ENCODE results near the gene RALGPS1. TPM values are rescaled to one million over a fixed set of nuclear protein-coding genes. Genes with fewer than 3 reads are reported as not detected.

The RALGPS1 gene
- total RNA-seq, 1 experiment from 2014 or later, result 28.5 TPM

DNA sequence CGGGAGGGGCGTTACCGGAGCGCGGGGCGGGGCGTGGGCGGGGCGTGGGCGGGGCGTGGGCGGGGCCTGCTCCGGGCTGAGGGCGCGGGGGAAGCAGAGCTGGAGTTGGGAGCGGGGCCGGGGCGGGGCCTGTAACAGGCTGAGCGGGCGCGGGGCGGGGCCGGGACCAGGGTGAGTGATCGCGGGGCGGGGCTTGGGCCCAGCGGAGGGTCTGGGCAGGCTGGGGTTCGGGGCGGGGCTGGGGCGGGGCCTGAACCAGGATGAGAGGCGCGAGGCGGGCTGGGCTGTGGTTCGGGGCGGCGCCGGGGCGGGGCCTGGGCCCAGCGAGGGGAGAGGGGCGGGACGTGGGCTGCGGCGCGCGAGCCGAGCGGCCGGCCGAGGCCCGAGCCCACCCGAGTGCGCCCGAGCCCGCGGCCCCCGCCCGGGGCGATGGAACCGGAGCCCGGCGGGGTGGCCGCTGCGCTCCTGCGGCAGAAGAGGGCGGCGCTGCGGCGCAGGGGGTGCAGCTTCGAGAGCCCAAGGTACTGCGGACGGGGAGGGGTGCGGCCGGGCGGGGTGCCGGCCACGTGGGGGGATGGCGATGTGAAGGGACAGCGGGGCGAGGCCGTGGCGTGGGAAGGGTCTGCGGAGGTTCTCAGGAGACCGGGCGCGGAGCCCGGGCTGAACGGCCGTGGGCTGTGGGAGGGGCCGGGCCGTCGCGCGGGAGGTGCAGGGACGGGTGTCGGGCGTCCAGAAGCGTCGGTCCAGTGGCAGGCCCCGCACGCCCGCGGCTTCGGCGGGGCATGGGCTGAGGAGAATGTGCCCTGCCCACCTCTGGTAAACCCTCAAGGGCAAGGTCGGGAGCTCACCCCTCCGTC, 310.5 kb downstream of the RALGPS1 start (continued):
- TF ChIP-seq FOXK1 (CRISPR knock-in tag; IDR thresholded peaks at IDR 0.05), result no peak
- peak; percentile 50; the same call in 1 of the 2 replicates for TF ChIP-seq MAX (CRISPR knock-in tag; IDR thresholded peaks at IDR 0.05)
- peak; percentile 66 for TF ChIP-seq USF2 (CRISPR knock-in tag; IDR thresholded peaks at IDR 0.05)
- TF ChIP-seq, protein P1, sequence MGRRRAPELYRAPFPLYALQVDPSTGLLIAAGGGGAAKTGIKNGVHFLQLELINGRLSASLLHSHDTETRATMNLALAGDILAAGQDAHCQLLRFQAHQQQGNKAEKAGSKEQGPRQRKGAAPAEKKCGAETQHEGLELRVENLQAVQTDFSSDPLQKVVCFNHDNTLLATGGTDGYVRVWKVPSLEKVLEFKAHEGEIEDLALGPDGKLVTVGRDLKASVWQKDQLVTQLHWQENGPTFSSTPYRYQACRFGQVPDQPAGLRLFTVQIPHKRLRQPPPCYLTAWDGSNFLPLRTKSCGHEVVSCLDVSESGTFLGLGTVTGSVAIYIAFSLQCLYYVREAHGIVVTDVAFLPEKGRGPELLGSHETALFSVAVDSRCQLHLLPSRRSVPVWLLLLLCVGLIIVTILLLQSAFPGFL (CRISPR knock-in tag; IDR thresholded peaks at IDR 0.05; ENCODE audit: borderline replicate concordance), result no peak; the same call in 1 of the 2 replicates
- TF ChIP-seq, protein P2, sequence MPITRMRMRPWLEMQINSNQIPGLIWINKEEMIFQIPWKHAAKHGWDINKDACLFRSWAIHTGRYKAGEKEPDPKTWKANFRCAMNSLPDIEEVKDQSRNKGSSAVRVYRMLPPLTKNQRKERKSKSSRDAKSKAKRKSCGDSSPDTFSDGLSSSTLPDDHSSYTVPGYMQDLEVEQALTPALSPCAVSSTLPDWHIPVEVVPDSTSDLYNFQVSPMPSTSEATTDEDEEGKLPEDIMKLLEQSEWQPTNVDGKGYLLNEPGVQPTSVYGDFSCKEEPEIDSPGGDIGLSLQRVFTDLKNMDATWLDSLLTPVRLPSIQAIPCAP (CRISPR knock-in tag; IDR thresholded peaks at IDR 0.05), result no peak
- 0 out of 2 replicates have a peak, but pooled peaks have one; percentile 19 for TF ChIP-seq ESRRA (CRISPR knock-in tag; IDR thresholded peaks at IDR 0.05; ENCODE audit: borderline replicate concordance)
- no peak for TF ChIP-seq KAT7 (CRISPR knock-in tag; IDR thresholded peaks at IDR 0.05; ENCODE audit: borderline replicate concordance)
- TF ChIP-seq NFE2L1 (CRISPR knock-in tag; IDR thresholded peaks at IDR 0.05), result 0 out of 2 replicates have a peak, but pooled peaks have one; percentile 19
- TF ChIP-seq MXD4 (CRISPR knock-in tag; IDR thresholded peaks at IDR 0.05; ENCODE audit: borderline replicate concordance), result no peak
- TF ChIP-seq RELA (CRISPR knock-in tag; IDR thresholded peaks at IDR 0.05; ENCODE audit: borderline replicate concordance), result no peak; the same call in 1 of the 2 replicates
- TF ChIP-seq ZNF121 (CRISPR knock-in tag; IDR thresholded peaks at IDR 0.05), result no peak
- no peak for TF ChIP-seq PRRX2 (CRISPR knock-in tag; IDR thresholded peaks at IDR 0.05)

DNA sequence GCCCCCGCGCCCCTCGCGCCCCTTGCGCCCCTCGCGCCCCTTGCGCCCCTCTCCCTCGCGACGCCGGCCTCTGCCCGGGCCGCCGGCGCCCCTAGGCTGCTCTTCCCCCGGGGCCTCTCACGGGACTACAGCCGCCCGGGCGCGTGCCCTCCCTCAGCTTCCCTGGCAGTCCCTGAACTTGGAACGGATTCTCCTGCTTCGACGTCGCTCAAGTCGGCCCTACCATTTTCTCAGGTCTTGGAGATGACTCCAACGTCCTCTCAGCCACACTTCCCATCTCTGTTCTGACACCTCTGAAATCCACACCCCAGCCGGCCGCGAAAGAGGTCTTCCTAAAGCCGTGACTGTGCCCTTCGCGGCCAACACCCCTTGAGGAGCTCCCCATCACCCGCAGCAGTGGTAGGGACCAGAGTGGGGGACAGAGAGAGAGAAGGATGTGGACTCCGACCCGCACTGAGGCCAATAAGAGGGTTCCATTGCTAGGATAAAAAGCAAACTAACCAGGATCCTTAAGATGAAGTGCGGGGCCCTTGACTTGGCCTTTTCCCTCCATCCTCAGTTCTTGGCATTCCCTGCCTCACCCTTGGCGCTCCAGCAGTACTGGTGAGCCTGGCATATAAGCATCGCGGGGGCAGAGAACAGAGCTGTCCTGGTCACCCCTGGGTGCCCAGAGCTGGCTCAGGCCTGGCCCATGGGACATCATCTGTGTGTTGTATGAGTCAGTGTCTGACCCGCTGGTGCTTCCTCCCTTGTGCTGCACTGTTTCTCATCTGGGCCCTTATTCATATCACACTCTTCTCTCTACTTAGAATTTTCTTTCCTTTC, 311.4 kb downstream of the RALGPS1 start:
- ChIA-PET POLR2A (interaction anchor here (0.6 kb wide), 1 partner anchor 198 kb away, joined by 3 read pairs; the partner anchor contains the start of gene ZNF79), CTCF (interaction anchor here (1.1 to 3.3 kb wide), 7 partner anchors 11 to 286 kb away, joined by 3 to 41 read pairs (median 11); no protein-coding TSS in a partner anchor)
- no peak overlapping the region for H3K27ac Mint-ChIP-seq
- peak overlapping the region; percentile 79 for H3K4me3 Mint-ChIP-seq
- H3K4me1 Mint-ChIP-seq, result peaks cover 20% of the 10 kb centered on the region
- no peaks in the 10 kb centered on the region for H3K36me3 Mint-ChIP-seq
- peaks cover 36% of the 10 kb centered on the region for H3K27me3 Mint-ChIP-seq (ENCODE audit: low read depth)
- TF ChIP-seq MAX (CRISPR knock-in tag; IDR thresholded peaks at IDR 0.05) (peak; percentile 12; the same call in 1 of the 2 replicates), NFE2L1 (CRISPR knock-in tag; IDR thresholded peaks at IDR 0.05) (no peak), ESRRA (CRISPR knock-in tag; IDR thresholded peaks at IDR 0.05; ENCODE audit: borderline replicate concordance) (0 out of 2 replicates have a peak, but pooled peaks have one; percentile 7)
- ATAC-seq (no peak), DNase-seq (ENCODE audit: low spot score) (no peak)
- no peaks in the 10 kb centered on the region for H3K9me3 Mint-ChIP-seq

- Mint-ChIP-seq H3K27ac (no peak overlapping the region), H3K4me1 (peaks cover 6% of the 10 kb centered on the region), H3K4me3 (no peak overlapping the region), H3K9me3 (no peaks in the 10 kb centered on the region), H3K27me3 (ENCODE audit: low read depth) (peaks cover 14% of the 10 kb centered on the region), H3K36me3 (no peaks in the 10 kb centered on the region)
- DNase-seq (ENCODE audit: low spot score) (no peak), ATAC-seq (no peak)
- ChIA-PET CTCF (interaction anchor here (1.5 kb wide), 1 partner anchor 82 kb away, joined by 4 read pairs; no protein-coding TSS in a partner anchor), POLR2A (interaction anchor here (1.0 kb wide), 1 partner anchor 15 kb away, joined by 3 read pairs; no protein-coding TSS in a partner anchor)
- TF ChIP-seq, protein P3, sequence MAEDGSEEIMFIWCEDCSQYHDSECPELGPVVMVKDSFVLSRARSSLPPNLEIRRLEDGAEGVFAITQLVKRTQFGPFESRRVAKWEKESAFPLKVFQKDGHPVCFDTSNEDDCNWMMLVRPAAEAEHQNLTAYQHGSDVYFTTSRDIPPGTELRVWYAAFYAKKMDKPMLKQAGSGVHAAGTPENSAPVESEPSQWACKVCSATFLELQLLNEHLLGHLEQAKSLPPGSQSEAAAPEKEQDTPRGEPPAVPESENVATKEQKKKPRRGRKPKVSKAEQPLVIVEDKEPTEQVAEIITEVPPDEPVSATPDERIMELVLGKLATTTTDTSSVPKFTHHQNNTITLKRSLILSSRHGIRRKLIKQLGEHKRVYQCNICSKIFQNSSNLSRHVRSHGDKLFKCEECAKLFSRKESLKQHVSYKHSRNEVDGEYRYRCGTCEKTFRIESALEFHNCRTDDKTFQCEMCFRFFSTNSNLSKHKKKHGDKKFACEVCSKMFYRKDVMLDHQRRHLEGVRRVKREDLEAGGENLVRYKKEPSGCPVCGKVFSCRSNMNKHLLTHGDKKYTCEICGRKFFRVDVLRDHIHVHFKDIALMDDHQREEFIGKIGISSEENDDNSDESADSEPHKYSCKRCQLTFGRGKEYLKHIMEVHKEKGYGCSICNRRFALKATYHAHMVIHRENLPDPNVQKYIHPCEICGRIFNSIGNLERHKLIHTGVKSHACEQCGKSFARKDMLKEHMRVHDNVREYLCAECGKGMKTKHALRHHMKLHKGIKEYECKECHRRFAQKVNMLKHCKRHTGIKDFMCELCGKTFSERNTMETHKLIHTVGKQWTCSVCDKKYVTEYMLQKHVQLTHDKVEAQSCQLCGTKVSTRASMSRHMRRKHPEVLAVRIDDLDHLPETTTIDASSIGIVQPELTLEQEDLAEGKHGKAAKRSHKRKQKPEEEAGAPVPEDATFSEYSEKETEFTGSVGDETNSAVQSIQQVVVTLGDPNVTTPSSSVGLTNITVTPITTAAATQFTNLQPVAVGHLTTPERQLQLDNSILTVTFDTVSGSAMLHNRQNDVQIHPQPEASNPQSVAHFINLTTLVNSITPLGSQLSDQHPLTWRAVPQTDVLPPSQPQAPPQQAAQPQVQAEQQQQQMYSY (CRISPR knock-in tag; IDR thresholded peaks at IDR 0.05), result no peak
- no peak for TF ChIP-seq MXD4 (CRISPR knock-in tag; IDR thresholded peaks at IDR 0.05; ENCODE audit: borderline replicate concordance)
- TF ChIP-seq ZNF532 (CRISPR knock-in tag; IDR thresholded peaks at IDR 0.05; ENCODE audit: borderline replicate concordance), result no peak
- TF ChIP-seq NR1H2 (CRISPR knock-in tag; IDR thresholded peaks at IDR 0.05), result no peak
Measured at GRCh38 chr9:127229691-127230417, 315.3 kb downstream of the RALGPS1 start.
